ENCODE measurements around the gene PRR20G. TPM values are rescaled to one million over a fixed set of nuclear protein-coding genes. Genes with fewer than 3 reads are reported as not detected.
"Not testable (repeated sequence)": the region's sequence is repeated elsewhere in the genome, so short reads cannot be mapped to it uniquely, and the experiment has no call there.

The PRR20G gene
- total and polyA plus RNA-seq, 8 donors, result not detected

DNA sequence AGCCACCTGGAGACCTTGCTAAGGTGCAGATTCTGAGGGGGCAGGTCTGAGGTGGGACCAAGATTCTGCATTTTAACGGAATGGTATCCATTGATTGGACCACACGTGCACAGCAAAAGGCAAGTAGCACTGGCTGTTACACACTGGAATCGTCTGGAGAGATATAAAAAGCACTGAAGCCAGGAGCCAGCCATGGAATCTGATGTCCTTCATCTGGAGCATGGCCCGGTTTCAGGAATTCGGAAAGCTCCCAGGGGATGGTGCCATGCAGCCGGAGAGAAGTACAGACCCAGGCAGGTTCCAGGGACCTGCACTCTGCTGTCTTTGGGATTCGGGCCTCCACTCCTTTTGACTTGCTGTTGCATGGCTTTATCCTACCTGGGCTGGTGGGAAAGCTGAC, 28.8 kb upstream of the PRR20G start:
- intact Hi-C loops (cut with DNase I; ENCODE audit: low total_unique reads), result no loop called here
- H3K36me3 ChIP-seq, result no peaks in the 10 kb centered on the region
- no peak overlapping the region for H3K27ac ChIP-seq
- TF ChIP-seq EP300 (IDR thresholded peaks at IDR 0.05) (no peak), POLR2AphosphoS5 (IDR thresholded peaks at IDR 0.05) (no peak), POLR2A (IDR thresholded peaks at IDR 0.05) (no peak)
- TF ChIP-seq, protein P1, sequence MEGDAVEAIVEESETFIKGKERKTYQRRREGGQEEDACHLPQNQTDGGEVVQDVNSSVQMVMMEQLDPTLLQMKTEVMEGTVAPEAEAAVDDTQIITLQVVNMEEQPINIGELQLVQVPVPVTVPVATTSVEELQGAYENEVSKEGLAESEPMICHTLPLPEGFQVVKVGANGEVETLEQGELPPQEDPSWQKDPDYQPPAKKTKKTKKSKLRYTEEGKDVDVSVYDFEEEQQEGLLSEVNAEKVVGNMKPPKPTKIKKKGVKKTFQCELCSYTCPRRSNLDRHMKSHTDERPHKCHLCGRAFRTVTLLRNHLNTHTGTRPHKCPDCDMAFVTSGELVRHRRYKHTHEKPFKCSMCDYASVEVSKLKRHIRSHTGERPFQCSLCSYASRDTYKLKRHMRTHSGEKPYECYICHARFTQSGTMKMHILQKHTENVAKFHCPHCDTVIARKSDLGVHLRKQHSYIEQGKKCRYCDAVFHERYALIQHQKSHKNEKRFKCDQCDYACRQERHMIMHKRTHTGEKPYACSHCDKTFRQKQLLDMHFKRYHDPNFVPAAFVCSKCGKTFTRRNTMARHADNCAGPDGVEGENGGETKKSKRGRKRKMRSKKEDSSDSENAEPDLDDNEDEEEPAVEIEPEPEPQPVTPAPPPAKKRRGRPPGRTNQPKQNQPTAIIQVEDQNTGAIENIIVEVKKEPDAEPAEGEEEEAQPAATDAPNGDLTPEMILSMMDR (IDR thresholded peaks at IDR 0.05), result no peak
- no peak for DNase-seq
- no peak overlapping the region for H3K4me3 ChIP-seq
- WGBS, 5 donors, result 80 to 85% (median 82%) methylated on average over 7 of the region's 7 CpGs
- H3K4me1 ChIP-seq, result no peaks in the 10 kb centered on the region
- peaks cover 0 to 15% (median 0%) of the 10 kb centered on the region in 3 donors for H3K27me3 ChIP-seq
- H3K9me3 ChIP-seq, result no peaks in the 10 kb centered on the region

DNA sequence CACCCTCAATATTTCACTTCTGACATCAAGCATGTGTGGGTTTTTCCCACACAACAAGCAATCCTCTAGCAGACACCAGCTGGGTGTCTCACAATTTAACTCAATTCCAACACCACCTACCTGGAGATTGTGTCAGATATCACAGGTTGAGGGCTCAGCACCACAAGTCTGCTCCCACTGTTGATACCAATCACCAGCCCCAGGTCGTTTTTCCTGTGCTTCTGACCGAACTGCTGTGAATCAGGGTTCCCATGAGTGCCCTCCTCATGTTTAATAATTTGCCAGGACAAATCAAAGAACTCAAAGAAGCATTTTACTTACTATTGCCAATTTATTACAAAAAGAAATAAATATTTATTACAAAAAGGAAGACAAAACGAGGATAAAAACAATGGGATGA, 25.0 kb upstream of the PRR20G start:
- TF ChIP-seq, protein P1 (IDR thresholded peaks at IDR 0.05), result no peak
- TF ChIP-seq POLR2AphosphoS5 (IDR thresholded peaks at IDR 0.05) (no peak), EP300 (IDR thresholded peaks at IDR 0.05) (no peak), POLR2A (IDR thresholded peaks at IDR 0.05) (no peak)
- no peaks in the 10 kb centered on the region for H3K4me1 ChIP-seq
- H3K9me3 ChIP-seq, result no peaks in the 10 kb centered on the region
- H3K4me3 ChIP-seq, result no peak overlapping the region
- DNase-seq, result no peak
- H3K36me3 ChIP-seq, result no peaks in the 10 kb centered on the region
- peaks cover 0 to 7% (median 0%) of the 10 kb centered on the region in 3 donors for H3K27me3 ChIP-seq
- intact Hi-C loops (cut with DNase I; ENCODE audit: low total_unique reads), result no loop called here
- no peak overlapping the region for H3K27ac ChIP-seq
- WGBS, 5 donors, result 30 to 43% (median 38%) methylated on average over 3 of the region's 3 CpGs

DNA sequence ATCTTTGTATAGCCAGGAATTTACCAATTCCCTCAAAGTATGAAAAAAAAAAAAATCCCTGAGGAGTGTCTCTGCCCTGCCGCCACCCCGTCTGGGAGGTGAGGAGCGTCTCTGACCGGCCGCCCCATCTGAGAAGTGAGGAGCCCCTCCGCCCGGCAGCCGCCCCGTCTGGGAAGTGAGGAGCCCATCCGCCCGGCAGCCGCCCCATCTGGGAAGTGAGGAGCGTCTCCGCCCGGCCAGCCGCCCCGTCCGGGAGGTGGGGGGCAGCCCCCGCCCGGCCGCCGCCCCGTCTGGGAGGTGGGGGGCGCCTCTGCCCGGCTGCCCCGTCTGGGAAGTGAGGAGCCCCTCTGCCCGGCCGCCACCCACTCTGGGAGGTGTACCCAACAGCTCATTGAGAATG, 21.0 kb upstream of the PRR20G start:
- H3K27me3 ChIP-seq, result peaks cover 0 to 11% (median 0%) of the 10 kb centered on the region in 3 donors
- intact Hi-C loops (cut with DNase I; ENCODE audit: low total_unique reads); H3K4me3 ChIP-seq; DNase-seq; H3K27ac ChIP-seq; H3K9me3 ChIP-seq; H3K36me3 ChIP-seq: not testable (repeated sequence)
- WGBS, 5 donors, result 88 to 95% (median 91%) methylated on average over 14 to 28 of the region's 28 CpGs
- H3K4me1 ChIP-seq, result peaks cover 0 to 10% (median 5%) of the 10 kb centered on the region in 4 donors

DNA sequence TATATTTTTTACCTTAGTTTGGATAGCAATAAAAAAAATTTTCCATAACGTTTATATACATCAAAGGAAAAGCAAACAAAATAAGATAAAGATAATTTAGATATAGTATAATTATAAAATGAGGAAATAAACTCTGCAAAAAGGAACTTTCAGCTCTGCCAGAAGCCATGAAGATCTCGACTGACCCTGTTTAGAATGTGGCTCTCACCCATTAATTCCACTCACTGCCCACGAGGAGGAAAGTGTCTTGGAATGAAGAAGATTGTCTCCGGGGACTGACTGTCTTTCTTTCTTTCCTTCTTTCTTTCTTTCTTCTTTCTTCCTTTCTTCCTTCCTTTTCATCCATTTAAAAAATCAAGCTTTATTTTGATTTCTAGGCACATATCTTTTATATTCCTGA, 20.1 kb upstream of the PRR20G start:
- H3K4me3 ChIP-seq, result no peak overlapping the region
- H3K27me3 ChIP-seq, result peaks cover 0 to 11% (median 0%) of the 10 kb centered on the region in 3 donors
- no peak overlapping the region for H3K27ac ChIP-seq
- 53 to 60% (median 58%) methylated on average over 4 of the region's 4 CpGs for WGBS, 5 donors
- no peaks in the 10 kb centered on the region for H3K9me3 ChIP-seq
- no peak for TF ChIP-seq POLR2A (IDR thresholded peaks at IDR 0.05)
- TF ChIP-seq POLR2AphosphoS5 (IDR thresholded peaks at IDR 0.05), result no peak
- no peak for TF ChIP-seq EP300 (IDR thresholded peaks at IDR 0.05)
- TF ChIP-seq, protein P1 (IDR thresholded peaks at IDR 0.05), result no peak
- no peaks in the 10 kb centered on the region for H3K36me3 ChIP-seq
- DNase-seq, result no peak
- intact Hi-C loops (cut with DNase I; ENCODE audit: low total_unique reads), result no loop called here
- peaks cover 0 to 11% (median 5%) of the 10 kb centered on the region in 4 donors for H3K4me1 ChIP-seq

DNA sequence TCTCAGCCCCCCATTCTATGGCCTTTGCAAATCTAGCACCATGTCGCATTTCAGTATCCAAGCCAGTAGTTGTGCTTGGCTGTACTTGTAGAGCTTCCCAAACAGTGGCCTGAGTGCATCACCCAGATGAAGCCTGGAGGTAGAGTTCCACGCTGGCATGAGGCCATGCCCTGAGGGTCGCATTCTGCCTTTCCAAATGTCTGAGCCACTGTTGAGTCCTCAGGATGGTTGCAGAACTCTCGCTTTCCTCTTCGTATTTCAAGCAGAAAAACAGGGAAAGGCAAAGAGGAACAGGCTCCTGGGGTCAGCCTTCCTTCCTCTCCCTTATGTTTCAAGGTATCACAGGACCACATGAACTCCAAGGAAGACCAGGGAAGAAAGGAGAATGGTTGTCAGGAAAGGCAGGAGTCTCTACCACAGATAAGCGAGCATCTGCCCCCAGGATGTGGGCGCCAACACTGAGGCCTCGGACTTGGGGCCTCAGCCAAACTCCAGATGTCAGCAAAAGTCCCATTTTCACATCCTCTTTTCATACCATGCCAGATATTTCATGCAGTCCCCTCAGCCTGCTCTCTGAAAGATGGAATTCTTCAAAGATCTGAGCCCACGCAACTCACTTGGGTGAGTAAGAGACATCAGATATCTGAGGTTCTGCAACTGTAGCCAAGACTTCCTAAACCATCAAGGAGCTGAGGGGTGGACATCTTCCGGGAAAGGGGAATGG, 19.4 kb upstream of the PRR20G start:
- intact Hi-C loops (cut with DNase I; ENCODE audit: low total_unique reads), result no loop called here
- 66 to 83% (median 77%) methylated on average over 10 of the region's 10 CpGs for WGBS, 5 donors

More for the DNA sequence above, 19.4 kb upstream of the PRR20G start:
- no peak overlapping the region for H3K27ac ChIP-seq
- H3K9me3 ChIP-seq, result no peaks in the 10 kb centered on the region
- peak in 1 of 2 donors; percentile 21 for DNase-seq
- peaks cover 0 to 11% (median 0%) of the 10 kb centered on the region in 3 donors for H3K27me3 ChIP-seq
- peaks cover 0 to 11% (median 5%) of the 10 kb centered on the region in 4 donors for H3K4me1 ChIP-seq
- H3K36me3 ChIP-seq, result no peaks in the 10 kb centered on the region
- TF ChIP-seq EP300 (IDR thresholded peaks at IDR 0.05) (no peak), POLR2A (IDR thresholded peaks at IDR 0.05) (no peak)
- TF ChIP-seq, protein P1 (IDR thresholded peaks at IDR 0.05), result no peak
- no peak overlapping the region for H3K4me3 ChIP-seq

All from stomach (tissue), 9 donors.